LNCAP (cell line): ENCODE results near the gene COX6B1.

Source experiments
- CTCF ChIP-seq: fragments of 450-650 bp; IDR thresholded peaks from 2 replicates; pipeline ENCODE4 v1.5.1; 2017; ENCODE audit warnings: mild to moderate bottlenecking

Gene COX6B1

GRCh38 chr19:35613574-35613973 is 34.5 kb upstream of the COX6B1 start:
- no peak for TF ChIP-seq CTCF

- no peak for TF ChIP-seq CTCF
Observed at GRCh38 chr19:35615036-35615435, 33.1 kb upstream of the COX6B1 start.

DNA sequence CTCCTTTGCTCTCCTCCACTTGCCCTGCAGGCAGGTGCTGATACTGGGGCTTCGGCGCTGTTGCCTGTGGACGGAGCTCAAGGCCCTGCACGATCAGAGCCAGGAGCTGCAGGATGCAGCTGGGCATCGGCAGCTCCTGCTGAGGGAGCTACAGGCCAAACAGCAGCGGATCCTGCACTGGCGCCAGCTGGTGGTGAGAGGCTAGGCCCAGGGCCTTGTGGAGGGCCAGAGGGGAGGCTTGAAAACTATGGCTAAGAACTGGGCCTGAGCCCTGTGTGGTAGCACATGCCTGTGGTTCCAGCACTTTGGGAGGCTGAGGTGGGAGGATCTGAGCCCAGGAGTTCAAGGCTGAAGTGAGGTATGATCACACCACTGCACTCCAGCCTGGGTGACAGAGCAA is 29.3 kb upstream of the COX6B1 start:
- no peak for TF ChIP-seq CTCF

- TF ChIP-seq CTCF, result no peak
Observed at GRCh38 chr19:35619290-35619923, 28.7 kb upstream of the COX6B1 start.

- no peak for TF ChIP-seq CTCF
Observed at GRCh38 chr19:35620001-35620400, 28.1 kb upstream of the COX6B1 start.

DNA sequence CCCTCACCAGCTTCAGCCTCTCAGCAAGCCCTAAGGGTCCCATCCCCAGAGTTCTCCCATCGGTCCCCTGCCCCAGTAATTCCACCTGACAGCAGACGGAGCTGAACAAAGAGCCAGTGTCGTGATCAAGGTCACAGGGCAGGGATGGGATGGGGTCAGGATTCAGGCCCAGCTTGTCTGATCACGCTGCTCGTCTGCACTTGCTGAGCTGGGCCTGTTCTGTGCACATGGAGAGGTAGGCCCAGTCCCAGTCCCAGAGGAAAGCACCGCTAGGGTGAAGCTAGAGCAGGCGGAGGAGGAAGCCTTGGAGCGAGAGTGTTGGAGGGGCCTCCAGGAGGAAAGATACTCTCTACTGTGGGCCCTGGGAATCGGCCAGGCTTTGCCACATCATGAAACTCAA is 26.4 kb upstream of the COX6B1 start:
- no peak for TF ChIP-seq CTCF

GRCh38 chr19:35622750-35623149 is 25.4 kb upstream of the COX6B1 start:
- no peak for TF ChIP-seq CTCF

DNA sequence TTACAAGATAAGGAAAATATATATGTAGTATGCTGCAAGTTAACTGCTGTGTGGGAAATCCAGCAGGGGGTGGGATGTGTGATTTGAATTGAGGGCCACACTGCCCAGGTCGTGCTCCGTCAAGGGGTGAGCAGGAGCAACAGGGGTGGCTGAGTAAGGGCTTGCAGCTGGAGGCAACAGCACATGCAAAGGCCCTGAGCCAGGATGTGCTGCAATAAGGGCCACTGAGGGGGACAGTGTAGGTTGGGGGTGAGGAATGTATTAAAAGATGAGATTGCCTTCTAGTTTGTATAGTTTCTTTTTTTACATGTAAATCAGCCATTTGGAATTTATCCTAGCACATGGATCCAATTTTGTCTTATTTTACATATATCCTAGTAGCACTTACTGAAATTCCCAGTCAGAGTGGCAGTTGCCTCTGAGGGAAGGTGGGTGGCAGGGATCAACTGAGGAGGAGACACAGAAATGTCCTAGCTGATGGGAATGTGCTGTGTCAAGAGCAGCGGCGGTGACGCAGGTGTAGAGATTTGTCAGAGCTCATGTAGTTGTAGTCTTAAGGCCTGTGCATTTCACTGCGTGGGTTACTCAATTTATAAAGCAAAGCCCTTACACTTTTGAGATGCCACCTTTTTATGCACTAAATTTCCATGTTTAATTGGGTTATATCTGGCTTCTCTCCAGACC is 24.7 kb upstream of the COX6B1 start:
- TF ChIP-seq CTCF, result no peak
